Measurements from ENCODE around the gene TMEM218.

The TMEM218 gene

GRCh38 chr11:125074511-125075241 lies 36.8 kb downstream of the TMEM218 start:
- peaks cover 5% of the 10 kb centered on the region for H3K27me3 ChIP-seq (ENCODE audit: insufficient read depth, low read length)
- H3K4me1 ChIP-seq (ENCODE audit: insufficient read depth, low read length), result no peaks in the 10 kb centered on the region
- no peaks in the 10 kb centered on the region for H3K36me3 ChIP-seq (ENCODE audit: insufficient read depth, low read length)
- H2AFZ ChIP-seq (ENCODE audit: low read depth, low read length), result no peak overlapping the region
- H3K4me3 ChIP-seq (ENCODE audit: low read length), result no peak overlapping the region
- no peaks in the 10 kb centered on the region for H3K9me3 ChIP-seq (ENCODE audit: low read length)

GRCh38 chr11:125073616-125074483 lies 37.6 kb downstream of the TMEM218 start:
- Histone ChIP-seq H2AFZ (ENCODE audit: low read depth, low read length) (no peak overlapping the region), H3K4me1 (ENCODE audit: insufficient read depth, low read length) (no peaks in the 10 kb centered on the region), H3K36me3 (ENCODE audit: insufficient read depth, low read length) (no peaks in the 10 kb centered on the region), H3K4me3 (ENCODE audit: low read length) (no peak overlapping the region), H3K9me3 (ENCODE audit: low read length) (no peaks in the 10 kb centered on the region), H3K27me3 (ENCODE audit: insufficient read depth, low read length) (peaks cover 5% of the 10 kb centered on the region)

GRCh38 chr11:125072961-125073590 lies 38.4 kb downstream of the TMEM218 start:
- Histone ChIP-seq H3K27me3 (ENCODE audit: insufficient read depth, low read length) (peaks cover 5% of the 10 kb centered on the region), H3K4me3 (ENCODE audit: low read length) (no peak overlapping the region), H3K9me3 (ENCODE audit: low read length) (no peaks in the 10 kb centered on the region), H2AFZ (ENCODE audit: low read depth, low read length) (no peak overlapping the region), H3K36me3 (ENCODE audit: insufficient read depth, low read length) (no peaks in the 10 kb centered on the region), H3K4me1 (ENCODE audit: insufficient read depth, low read length) (no peaks in the 10 kb centered on the region)

GRCh38 chr11:125072218-125072960 lies 39.0 kb downstream of the TMEM218 start:
- no peaks in the 10 kb centered on the region for H3K4me1 ChIP-seq (ENCODE audit: insufficient read depth, low read length)
- no peaks in the 10 kb centered on the region for H3K9me3 ChIP-seq (ENCODE audit: low read length)
- no peaks in the 10 kb centered on the region for H3K36me3 ChIP-seq (ENCODE audit: insufficient read depth, low read length)
- no peak overlapping the region for H3K4me3 ChIP-seq (ENCODE audit: low read length)
- no peak overlapping the region for H2AFZ ChIP-seq (ENCODE audit: low read depth, low read length)
- H3K27me3 ChIP-seq (ENCODE audit: insufficient read depth, low read length), result peaks cover 5% of the 10 kb centered on the region

GRCh38 chr11:125071846-125072217 lies 39.6 kb downstream of the TMEM218 start:
- H3K9me3 ChIP-seq (ENCODE audit: low read length), result no peaks in the 10 kb centered on the region
- H2AFZ ChIP-seq (ENCODE audit: low read depth, low read length), result no peak overlapping the region
- no peaks in the 10 kb centered on the region for H3K4me1 ChIP-seq (ENCODE audit: insufficient read depth, low read length)
- no peaks in the 10 kb centered on the region for H3K36me3 ChIP-seq (ENCODE audit: insufficient read depth, low read length)
- peaks cover 5% of the 10 kb centered on the region for H3K27me3 ChIP-seq (ENCODE audit: insufficient read depth, low read length)
- H3K4me3 ChIP-seq (ENCODE audit: low read length), result no peak overlapping the region

- H3K4me1 ChIP-seq (ENCODE audit: insufficient read depth, low read length), result no peaks in the 10 kb centered on the region
- H3K4me3 ChIP-seq (ENCODE audit: low read length), result no peak overlapping the region
- H3K27me3 ChIP-seq (ENCODE audit: insufficient read depth, low read length), result peaks cover 5% of the 10 kb centered on the region
Observed at GRCh38 chr11:125071435-125071834, 40.0 kb downstream of the TMEM218 start.

GRCh38 chr11:125070699-125071254 lies 40.6 kb downstream of the TMEM218 start:
- Histone ChIP-seq H2AFZ (ENCODE audit: low read depth, low read length) (no peak overlapping the region), H3K9me3 (ENCODE audit: low read length) (no peaks in the 10 kb centered on the region), H3K4me1 (ENCODE audit: insufficient read depth, low read length) (no peaks in the 10 kb centered on the region), H3K27me3 (ENCODE audit: insufficient read depth, low read length) (peaks cover 5% of the 10 kb centered on the region), H3K36me3 (ENCODE audit: insufficient read depth, low read length) (no peaks in the 10 kb centered on the region), H3K4me3 (ENCODE audit: low read length) (no peak overlapping the region)

More at GRCh38 chr11:125071435-125071834, 40.0 kb downstream of the TMEM218 start:
- no peak overlapping the region for H2AFZ ChIP-seq (ENCODE audit: low read depth, low read length)
- H3K36me3 ChIP-seq (ENCODE audit: insufficient read depth, low read length), result no peaks in the 10 kb centered on the region
- no peaks in the 10 kb centered on the region for H3K9me3 ChIP-seq (ENCODE audit: low read length)

GRCh38 chr11:125069796-125070195 lies 41.6 kb downstream of the TMEM218 start:
- Histone ChIP-seq H2AFZ (ENCODE audit: low read depth, low read length) (no peak overlapping the region), H3K4me1 (ENCODE audit: insufficient read depth, low read length) (no peaks in the 10 kb centered on the region), H3K9me3 (ENCODE audit: low read length) (no peaks in the 10 kb centered on the region), H3K4me3 (ENCODE audit: low read length) (no peak overlapping the region), H3K27me3 (ENCODE audit: insufficient read depth, low read length) (peaks cover 8% of the 10 kb centered on the region), H3K36me3 (ENCODE audit: insufficient read depth, low read length) (no peaks in the 10 kb centered on the region)

- Histone ChIP-seq H3K9me3 (ENCODE audit: low read length) (no peaks in the 10 kb centered on the region), H3K4me3 (ENCODE audit: low read length) (no peak overlapping the region), H3K27me3 (ENCODE audit: insufficient read depth, low read length) (peaks cover 15% of the 10 kb centered on the region), H3K36me3 (ENCODE audit: insufficient read depth, low read length) (no peaks in the 10 kb centered on the region), H3K4me1 (ENCODE audit: insufficient read depth, low read length) (no peaks in the 10 kb centered on the region), H2AFZ (ENCODE audit: low read depth, low read length) (no peak overlapping the region)
Observed at GRCh38 chr11:125069008-125069407, 42.4 kb downstream of the TMEM218 start.

GRCh38 chr11:125068368-125068767 lies 43.1 kb downstream of the TMEM218 start:
- Histone ChIP-seq H3K27me3 (ENCODE audit: insufficient read depth, low read length) (peaks cover 18% of the 10 kb centered on the region), H3K4me1 (ENCODE audit: insufficient read depth, low read length) (peaks cover 4% of the 10 kb centered on the region), H3K36me3 (ENCODE audit: insufficient read depth, low read length) (no peaks in the 10 kb centered on the region), H3K9me3 (ENCODE audit: low read length) (no peaks in the 10 kb centered on the region), H3K4me3 (ENCODE audit: low read length) (no peak overlapping the region), H2AFZ (ENCODE audit: low read depth, low read length) (no peak overlapping the region)

GRCh38 chr11:125064070-125064469 lies 47.4 kb downstream of the TMEM218 start:
- H2AFZ ChIP-seq (ENCODE audit: low read depth, low read length), result no peak overlapping the region
- peaks cover 26% of the 10 kb centered on the region for H3K27me3 ChIP-seq (ENCODE audit: insufficient read depth, low read length)
- no peaks in the 10 kb centered on the region for H3K36me3 ChIP-seq (ENCODE audit: insufficient read depth, low read length)
- no peak overlapping the region for H3K4me3 ChIP-seq (ENCODE audit: low read length)
- no peaks in the 10 kb centered on the region for H3K9me3 ChIP-seq (ENCODE audit: low read length)
- H3K4me1 ChIP-seq (ENCODE audit: insufficient read depth, low read length), result peaks cover 4% of the 10 kb centered on the region

- Histone ChIP-seq H3K27me3 (ENCODE audit: insufficient read depth, low read length) (peaks cover 26% of the 10 kb centered on the region), H3K36me3 (ENCODE audit: insufficient read depth, low read length) (no peaks in the 10 kb centered on the region), H3K4me1 (ENCODE audit: insufficient read depth, low read length) (peaks cover 4% of the 10 kb centered on the region), H3K9me3 (ENCODE audit: low read length) (no peaks in the 10 kb centered on the region), H3K4me3 (ENCODE audit: low read length) (peak overlapping the region; percentile 46), H2AFZ (ENCODE audit: low read depth, low read length) (peak overlapping the region; percentile 66)
Observed at GRCh38 chr11:125063429-125064043, 47.9 kb downstream of the TMEM218 start.
